HepG2 (cell line): ENCODE data around the gene ST8SIA4. TPM values are rescaled to one million over a fixed set of nuclear protein-coding genes. Genes with fewer than 3 reads are reported as not detected.

Experiments used
- ATAC-seq: fragments of 200-7000 bp; cut with Tn5 transposase; 3 replicates; pipeline ENCODE4 v1.9.1; 2020; ENCODE audit warnings: mild to moderate bottlenecking, moderate library complexity
- BruUV-seq: library from RNA; stranded (reverse); fragments of 400-500 nt; replicated peaks from 2 replicates; lab custom pipeline; 2021; lab: Mats Ljungman, UMichigan
- CTCF ChIA-PET: fragments of 300-600 bp; formaldehyde crosslinking; extraction: SDS; loops from one replicate; lab custom pipeline; 2021; ENCODE audit warnings: low total read pairs, inconsistent platforms, low intra/inter-chr PET ratio; lab: Yijun Ruan, JAX
- POLR2A ChIA-PET: fragments of 350-600 bp; sonication (Branson Sonifier 250); formaldehyde crosslinking; loops from one replicate; lab custom pipeline; 2020; ENCODE audit warnings: antibody characterized with exemption, inconsistent platforms; lab: Yijun Ruan, JAX
- DNase-seq: peaks from one replicate; pipeline ENCODE4 v3.0.0-alpha.2; 2015; ENCODE audit warnings: low spot score
- FAIRE-seq: peaks from 3 replicates; lab custom pipeline; 2011; peaks lifted over from hg19 to GRCh38; lab: Jason Lieb, UNC
- H2AFZ ChIP-seq: one replicate; pipeline ENCODE4 v1.6.1; 2011; ENCODE audit warnings: low read length, inconsistent platforms
- H3K27ac ChIP-seq: fragments of 300-600 bp; 3 replicates; pipeline ENCODE4 v1.8.0; 2011; ENCODE audit warnings: mixed run types, mild to moderate bottlenecking, mixed read lengths, low read length, inconsistent platforms; ENCODE audit not compliant: insufficient read depth; ENCODE audit errors: extremely low read length
- H3K27me3 ChIP-seq, 2 experiments: fragments of 200-600 bp in 1 of 2; 2 replicates in 1 of 2; 3 replicates in 1 of 2; pipeline versions ENCODE4 v1.6.0 to v1.8.0; 2011; ENCODE audit warnings: low read length in 2 of 2, mild to moderate bottlenecking in 2 of 2, moderate library complexity in 2 of 2, inconsistent platforms in 1 of 2; ENCODE audit not compliant: insufficient read depth in 2 of 2, control insufficient read depth in 1 of 2
- H3K36me3 ChIP-seq, 2 experiments: fragments of 200-600 bp in 1 of 2; replicated peaks in 1 of 2; 2 replicates in 1 of 2; 3 replicates in 1 of 2; pipeline versions ENCODE4 v1.5.1 to v1.8.0; 2011; ENCODE audit warnings: low read length in 2 of 2, inconsistent platforms in 1 of 2; ENCODE audit not compliant: insufficient read depth in 2 of 2, control insufficient read depth in 1 of 2
- H3K4me1 ChIP-seq: 2 replicates; pipeline ENCODE4 v1.5.1; 2012; ENCODE audit warnings: low read length, inconsistent platforms; ENCODE audit not compliant: insufficient read depth
- H3K4me2 ChIP-seq: 2 replicates; pipeline ENCODE4 v1.6.0; 2011; ENCODE audit warnings: low read depth, low read length, inconsistent platforms
- H3K4me3 ChIP-seq, 3 experiments: fragments of 200-600 bp in 1 of 3; sonication (generic), shearing (Covaris generic) in 1 of 3; replicated peaks in 1 of 3; 2 replicates each; pipeline ENCODE4 v1.5.1; 2011 to 2016; ENCODE audit warnings: low read length in 3 of 3, inconsistent platforms in 2 of 3, low read depth in 2 of 3, mild to moderate bottlenecking in 2 of 3, control low read depth in 1 of 3, mixed read lengths in 1 of 3; ENCODE audit not compliant: insufficient read depth in 1 of 3
- H3K79me2 ChIP-seq: one replicate; pipeline ENCODE4 v1.6.1; 2011; ENCODE audit warnings: low read length, inconsistent platforms; ENCODE audit not compliant: insufficient read depth
- H3K9ac ChIP-seq: 2 replicates; pipeline ENCODE4 v1.6.0; 2011; ENCODE audit warnings: mild to moderate bottlenecking, low read depth, low read length, inconsistent platforms; ENCODE audit not compliant: insufficient read depth
- H3K9me3 ChIP-seq: 2 replicates; pipeline ENCODE4 v1.5.1; 2012; ENCODE audit warnings: mild to moderate bottlenecking, low read length
- H4K20me1 ChIP-seq: 2 replicates; pipeline ENCODE4 v1.6.0; 2011; ENCODE audit warnings: inconsistent platforms, mild to moderate bottlenecking, low read length, moderate library complexity; ENCODE audit not compliant: insufficient read depth
- CENPX ChIP-seq: sonication (generic); formaldehyde crosslinking; IDR thresholded peaks from 2 replicates; pipeline ENCODE4 v1.9.0; 2021; ENCODE audit warnings: mild to moderate bottlenecking, missing genetic modification reagents, moderate library complexity
- CERS6 ChIP-seq: sonication (generic); formaldehyde crosslinking; IDR thresholded peaks from 2 replicates; pipeline ENCODE4 v1.5.0; 2020; ENCODE audit warnings: missing genetic modification reagents
- NFIC ChIP-seq: IDR thresholded peaks from 2 replicates; pipeline ENCODE4 v1.6.1; 2012; ENCODE audit warnings: mild to moderate bottlenecking, low read length, inconsistent platforms
- NR2F2 ChIP-seq: IDR thresholded peaks from 2 replicates; pipeline ENCODE4 v1.6.1; 2012; ENCODE audit warnings: low read depth, inconsistent platforms, borderline replicate concordance
- ZNF607 ChIP-seq: sonication (generic); formaldehyde crosslinking; IDR thresholded peaks from 2 replicates; pipeline ENCODE4 v1.5.1; 2020; ENCODE audit warnings: missing genetic modification reagents, mild to moderate bottlenecking, borderline replicate concordance
- ZNF646 ChIP-seq: sonication (generic); formaldehyde crosslinking; IDR thresholded peaks from 2 replicates; pipeline ENCODE4 v1.9.0; 2021; ENCODE audit warnings: mild to moderate bottlenecking, missing genetic modification reagents
- ZNF660 ChIP-seq: sonication (generic); formaldehyde crosslinking; IDR thresholded peaks from 2 replicates; pipeline ENCODE4 v1.5.1; 2020; ENCODE audit warnings: mild to moderate bottlenecking, low read depth, missing genetic modification reagents, borderline replicate concordance
- ZNF773 ChIP-seq: sonication (generic); formaldehyde crosslinking; IDR thresholded peaks from 2 replicates; pipeline ENCODE4 v1.4.0; 2020; ENCODE audit warnings: missing genetic modification reagents, borderline replicate concordance
- WGBS: methylation state at CpG from one replicate; pipeline ENCODE4 v1.1.6; 2017; ENCODE audit warnings: low lambda C conversion rate; 5-methylcytosine and 5-hydroxymethylcytosine counted together
- in situ Hi-C: cut with HindIII; loops from 2 replicates; pipeline ENCODE4 v1.10.0; 2017; ENCODE audit warnings: low pct_unique_long_range_greater_than_20kb; ENCODE audit not compliant: extremely low pct_ligation_motif_present
- intact Hi-C: fragments of 100-400 bp; cut with micrococcal nuclease; formaldehyde crosslinking; loops from one replicate; pipeline ENCODE4 v1.10.0; 2022; ENCODE audit not compliant: unreplicated experiment
- polyA plus RNA-seq, 8 experiments: library from polyadenylated mRNA; depleted of rRNA in 3 of 8; stranded (reverse) in 7 of 8; unstranded in 1 of 8; fragments of >200 nt; fragmentation: Illumina TruSeq in 4 of 8; extraction: Trizol in 4 of 8; gene quantifications; 2 replicates each; pipeline versions ENCODE4 v1.2.1 to v1.2.3, GENCODE V29; 2011 to 2016; ENCODE audit warnings: low read depth in 4 of 8, missing spikeins in 1 of 8, mixed read lengths in 1 of 8; ENCODE audit not compliant: insufficient read depth in 1 of 8
- total RNA-seq, 5 experiments: library from RNA; depleted of rRNA; stranded (reverse); fragments of >200 nt; fragmentation: Illumina TruSeq; extraction: Trizol; gene quantifications; 2 replicates each; pipeline ENCODE4 v1.2.3, GENCODE V29; 2016; ENCODE audit warnings: low read depth in 1 of 5
- TF ChIP-seq, protein P1 (sequence below): sonication (generic); formaldehyde crosslinking; IDR thresholded peaks from 2 replicates; pipeline ENCODE4 v1.5.0; 2020; ENCODE audit warnings: mild to moderate bottlenecking, missing genetic modification reagents

Gene ST8SIA4
- total and polyA plus RNA-seq, 2 of the 13 experiments (the other 11 are each of a cell fraction or from before 2014, with no cell fraction given), result not detected

GRCh38 chr5:100863739-100864138, 39.3 kb downstream of the ST8SIA4 start (continued):
- no peak for TF ChIP-seq ZNF646 (CRISPR knock-in tag)
- TF ChIP-seq NFIC, result no peak
- TF ChIP-seq ZNF773 (CRISPR knock-in tag), result no peak
- TF ChIP-seq CERS6, result no peak

- Histone ChIP-seq H3K27ac (no peak overlapping the region), H3K4me2 (no peak overlapping the region), H3K27me3 (no peaks in the 10 kb centered on the region), H3K4me3 (no peak overlapping the region), H3K9ac (no peak overlapping the region), H2AFZ (no peak overlapping the region), H3K9me3 (no peaks in the 10 kb centered on the region), H3K79me2 (no peaks in the 10 kb centered on the region), H3K4me1 (no peaks in the 10 kb centered on the region), H4K20me1 (no peaks in the 10 kb centered on the region), H3K36me3 (no peaks in the 10 kb centered on the region)
- 19% methylated on average over 3 of the region's 3 CpGs for WGBS
- no peak for ATAC-seq
- TF ChIP-seq NR2F2 (no peak), ZNF660 (no peak), CENPX (no peak), ZNF607 (no peak)
- TF ChIP-seq, protein P1, sequence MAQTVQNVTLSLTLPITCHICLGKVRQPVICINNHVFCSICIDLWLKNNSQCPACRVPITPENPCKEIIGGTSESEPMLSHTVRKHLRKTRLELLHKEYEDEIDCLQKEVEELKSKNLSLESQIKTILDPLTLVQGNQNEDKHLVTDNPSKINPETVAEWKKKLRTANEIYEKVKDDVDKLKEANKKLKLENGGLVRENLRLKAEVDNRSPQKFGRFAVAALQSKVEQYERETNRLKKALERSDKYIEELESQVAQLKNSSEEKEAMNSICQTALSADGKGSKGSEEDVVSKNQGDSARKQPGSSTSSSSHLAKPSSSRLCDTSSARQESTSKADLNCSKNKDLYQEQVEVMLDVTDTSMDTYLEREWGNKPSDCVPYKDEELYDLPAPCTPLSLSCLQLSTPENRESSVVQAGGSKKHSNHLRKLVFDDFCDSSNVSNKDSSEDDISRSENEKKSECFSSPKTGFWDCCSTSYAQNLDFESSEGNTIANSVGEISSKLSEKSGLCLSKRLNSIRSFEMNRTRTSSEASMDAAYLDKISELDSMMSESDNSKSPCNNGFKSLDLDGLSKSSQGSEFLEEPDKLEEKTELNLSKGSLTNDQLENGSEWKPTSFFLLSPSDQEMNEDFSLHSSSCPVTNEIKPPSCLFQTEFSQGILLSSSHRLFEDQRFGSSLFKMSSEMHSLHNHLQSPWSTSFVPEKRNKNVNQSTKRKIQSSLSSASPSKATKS (CRISPR knock-in tag), result no peak
- no peak for FAIRE-seq
- BruUV-seq, result no TSS peak
- CTCF ChIA-PET, result no interaction called here
- no peak for DNase-seq
- intact Hi-C loops (no loop called here), in situ Hi-C loops (no loop called here)
- POLR2A ChIA-PET, result no interaction called here
These were observed 41.9 kb downstream of the ST8SIA4 start for GRCh38 chr5:100861148-100861547.
